ENCODE results near the gene SNAPC3. TPM values are rescaled to one million over a fixed set of nuclear protein-coding genes. Genes with fewer than 3 reads are reported as not detected.

The SNAPC3 gene
- total RNA-seq, 1 donor from 2014 or later: 45.5 TPM

GRCh38 chr9:15400281-15400941 is 22.3 kb upstream of the SNAPC3 start:
- Mint-ChIP-seq H3K4me3 (no peak overlapping the region), H3K9me3 (peaks cover 17% of the 10 kb centered on the region), H3K27me3 (ENCODE audit: low read depth) (no peaks in the 10 kb centered on the region), H3K27ac (ENCODE audit: unreplicated experiment) (no peak overlapping the region), H3K36me3 (ENCODE audit: low read depth) (peaks cover 4% of the 10 kb centered on the region), H3K4me1 (no peaks in the 10 kb centered on the region)
- no peak for TF ChIP-seq CTCF (conservative IDR thresholded peaks at IDR 0.05)
- no peak for DNase-seq (ENCODE audit: low read depth, low spot score)

- DNase-seq (ENCODE audit: low read depth, low spot score): no peak
- Mint-ChIP-seq H3K36me3 (ENCODE audit: low read depth) (peaks cover 6% of the 10 kb centered on the region), H3K4me1 (no peaks in the 10 kb centered on the region), H3K27me3 (ENCODE audit: low read depth) (no peaks in the 10 kb centered on the region), H3K4me3 (no peak overlapping the region), H3K9me3 (peaks cover 19% of the 10 kb centered on the region), H3K27ac (ENCODE audit: unreplicated experiment) (no peak overlapping the region)
- TF ChIP-seq CTCF (conservative IDR thresholded peaks at IDR 0.05): no peak
Measured at GRCh38 chr9:15401266-15401665, 21.4 kb upstream of the SNAPC3 start.

GRCh38 chr9:15403155-15403554 is 19.5 kb upstream of the SNAPC3 start:
- Mint-ChIP-seq H3K27me3 (ENCODE audit: low read depth) (no peaks in the 10 kb centered on the region), H3K27ac (ENCODE audit: unreplicated experiment) (no peak overlapping the region), H3K4me1 (no peaks in the 10 kb centered on the region), H3K9me3 (peaks cover 19% of the 10 kb centered on the region), H3K36me3 (ENCODE audit: low read depth) (peaks cover 6% of the 10 kb centered on the region), H3K4me3 (no peak overlapping the region)
- TF ChIP-seq CTCF (conservative IDR thresholded peaks at IDR 0.05): peak; percentile 34
- DNase-seq (ENCODE audit: low read depth, low spot score): no peak

- TF ChIP-seq CTCF (conservative IDR thresholded peaks at IDR 0.05): no peak
- H3K9me3 Mint-ChIP-seq: peaks cover 19% of the 10 kb centered on the region
- H3K27ac Mint-ChIP-seq (ENCODE audit: unreplicated experiment): no peak overlapping the region
- H3K4me3 Mint-ChIP-seq: no peak overlapping the region
- H3K36me3 Mint-ChIP-seq (ENCODE audit: low read depth): peaks cover 6% of the 10 kb centered on the region
- no peaks in the 10 kb centered on the region for H3K4me1 Mint-ChIP-seq
- no peaks in the 10 kb centered on the region for H3K27me3 Mint-ChIP-seq (ENCODE audit: low read depth)
- no peak for DNase-seq (ENCODE audit: low read depth, low spot score)
Measured at GRCh38 chr9:15404171-15404570, 18.5 kb upstream of the SNAPC3 start.

GRCh38 chr9:15416880-15417279 is 5.8 kb upstream of the SNAPC3 start:
- H3K4me3 Mint-ChIP-seq: no peak overlapping the region
- H3K36me3 Mint-ChIP-seq (ENCODE audit: low read depth): no peaks in the 10 kb centered on the region
- TF ChIP-seq CTCF (conservative IDR thresholded peaks at IDR 0.05): peak; percentile 56
- H3K4me1 Mint-ChIP-seq: peaks cover 4% of the 10 kb centered on the region
- no peak overlapping the region for H3K27ac Mint-ChIP-seq (ENCODE audit: unreplicated experiment)
- H3K27me3 Mint-ChIP-seq (ENCODE audit: low read depth): no peaks in the 10 kb centered on the region
- DNase-seq (ENCODE audit: low read depth, low spot score): no peak
- no peaks in the 10 kb centered on the region for H3K9me3 Mint-ChIP-seq
